ENCODE data around the gene NT5DC3.

NT5DC3 gene

DNA sequence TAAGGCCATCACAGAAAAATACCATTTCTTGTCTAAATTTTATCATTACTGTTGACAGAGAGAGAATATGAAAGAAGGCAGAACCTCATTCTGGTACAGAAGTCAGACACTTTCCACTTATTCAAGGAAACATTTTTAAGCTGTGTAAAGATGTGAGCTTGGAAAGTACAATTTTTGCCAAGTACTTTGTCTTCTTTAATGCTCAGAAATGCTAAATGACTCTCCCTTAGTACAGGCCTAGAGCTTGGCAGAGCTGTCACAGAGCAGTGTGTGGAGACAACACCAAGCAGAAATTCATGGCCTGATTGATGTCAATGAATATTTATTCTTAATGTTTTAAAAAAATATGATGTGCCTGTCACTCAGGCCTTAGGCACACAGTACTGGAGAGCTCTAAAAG, 20.7 kb downstream of the NT5DC3 start:
- Histone ChIP-seq H3K36me3 (no peaks in the 10 kb centered on the region), H3K4me1 (no peaks in the 10 kb centered on the region), H3K27me3 (no peaks in the 10 kb centered on the region), H3K9me3 (no peaks in the 10 kb centered on the region), H3K4me3 (ENCODE audit: low read depth, low read length) (no peak overlapping the region)
- no peak for DNase-seq
- TF ChIP-seq, protein P1, sequence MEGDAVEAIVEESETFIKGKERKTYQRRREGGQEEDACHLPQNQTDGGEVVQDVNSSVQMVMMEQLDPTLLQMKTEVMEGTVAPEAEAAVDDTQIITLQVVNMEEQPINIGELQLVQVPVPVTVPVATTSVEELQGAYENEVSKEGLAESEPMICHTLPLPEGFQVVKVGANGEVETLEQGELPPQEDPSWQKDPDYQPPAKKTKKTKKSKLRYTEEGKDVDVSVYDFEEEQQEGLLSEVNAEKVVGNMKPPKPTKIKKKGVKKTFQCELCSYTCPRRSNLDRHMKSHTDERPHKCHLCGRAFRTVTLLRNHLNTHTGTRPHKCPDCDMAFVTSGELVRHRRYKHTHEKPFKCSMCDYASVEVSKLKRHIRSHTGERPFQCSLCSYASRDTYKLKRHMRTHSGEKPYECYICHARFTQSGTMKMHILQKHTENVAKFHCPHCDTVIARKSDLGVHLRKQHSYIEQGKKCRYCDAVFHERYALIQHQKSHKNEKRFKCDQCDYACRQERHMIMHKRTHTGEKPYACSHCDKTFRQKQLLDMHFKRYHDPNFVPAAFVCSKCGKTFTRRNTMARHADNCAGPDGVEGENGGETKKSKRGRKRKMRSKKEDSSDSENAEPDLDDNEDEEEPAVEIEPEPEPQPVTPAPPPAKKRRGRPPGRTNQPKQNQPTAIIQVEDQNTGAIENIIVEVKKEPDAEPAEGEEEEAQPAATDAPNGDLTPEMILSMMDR (IDR thresholded peaks at IDR 0.05; ENCODE audit: low read depth, low read length) = no peak

DNA sequence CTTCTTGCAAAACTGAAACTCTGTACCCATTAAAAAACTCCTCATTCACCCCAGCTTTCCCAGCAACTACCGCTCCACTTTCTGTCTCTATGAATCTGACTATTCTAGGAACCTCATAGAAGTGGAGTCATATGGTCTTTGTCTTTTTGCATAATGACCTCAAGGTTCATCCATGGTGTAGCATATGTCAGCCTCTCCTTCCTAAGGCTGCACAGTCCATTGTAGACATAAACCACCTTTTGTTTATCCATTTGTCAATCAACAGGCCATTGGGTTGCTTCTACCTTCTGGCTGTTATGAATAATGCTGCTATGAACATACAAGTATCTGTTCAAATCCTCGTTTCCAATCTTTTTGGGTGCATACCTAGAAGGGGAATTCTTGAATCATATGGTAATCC, 21.1 kb downstream of the NT5DC3 start:
- Histone ChIP-seq H3K4me1 (no peaks in the 10 kb centered on the region), H3K9me3 (no peaks in the 10 kb centered on the region), H3K4me3 (ENCODE audit: low read depth, low read length) (no peak overlapping the region), H3K36me3 (no peaks in the 10 kb centered on the region), H3K27me3 (no peaks in the 10 kb centered on the region)
- TF ChIP-seq, protein P1 (IDR thresholded peaks at IDR 0.05; ENCODE audit: low read depth, low read length) = no peak
- no peak for DNase-seq

DNA sequence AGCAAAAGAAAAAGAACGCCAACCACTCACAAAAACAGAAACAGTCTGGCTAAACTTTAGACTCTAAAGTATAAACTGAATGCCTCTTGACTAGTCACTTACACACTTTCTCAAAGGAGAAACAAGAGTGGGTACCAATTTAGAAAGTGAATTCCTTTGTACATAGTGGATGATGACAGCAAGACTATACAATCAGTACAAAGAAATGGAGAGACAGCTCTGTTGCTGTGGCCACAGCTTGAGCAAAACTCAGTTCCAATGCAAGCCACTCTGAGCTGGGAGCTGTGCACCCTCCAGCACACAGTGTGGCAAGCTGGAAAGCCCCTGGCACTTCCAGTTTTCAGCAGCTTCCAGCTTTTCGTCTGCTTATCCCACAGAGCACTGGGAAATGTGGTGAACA, 21.7 kb downstream of the NT5DC3 start:
- H3K27me3 ChIP-seq = no peaks in the 10 kb centered on the region
- no peaks in the 10 kb centered on the region for H3K36me3 ChIP-seq
- H3K4me1 ChIP-seq = no peaks in the 10 kb centered on the region
- DNase-seq = no peak
- H3K9me3 ChIP-seq = no peaks in the 10 kb centered on the region
- TF ChIP-seq, protein P1 (IDR thresholded peaks at IDR 0.05; ENCODE audit: low read depth, low read length) = no peak
- H3K4me3 ChIP-seq (ENCODE audit: low read depth, low read length) = no peak overlapping the region

DNA sequence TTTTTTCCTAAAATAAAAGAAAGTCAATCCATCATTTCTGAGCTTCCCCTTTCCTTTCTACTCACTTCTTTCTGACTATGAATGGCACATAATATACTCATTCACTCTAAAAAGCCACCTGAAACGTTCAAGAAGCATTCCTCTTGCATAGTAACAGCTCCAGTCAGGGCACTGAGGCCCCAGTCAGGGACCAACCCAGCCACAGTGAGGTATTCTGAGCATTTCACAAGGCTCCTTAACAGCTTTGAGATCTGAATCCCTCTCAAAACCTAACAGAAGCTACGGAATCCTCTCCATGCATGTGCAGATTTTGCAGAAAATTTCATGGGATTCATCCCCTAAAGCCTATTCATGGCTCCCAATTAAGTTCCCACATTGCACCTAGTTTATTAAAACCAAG, 23.2 kb downstream of the NT5DC3 start:
- DNase-seq = no peak
- TF ChIP-seq, protein P1 (IDR thresholded peaks at IDR 0.05; ENCODE audit: low read depth, low read length) = no peak
- no peaks in the 10 kb centered on the region for H3K4me1 ChIP-seq
- no peaks in the 10 kb centered on the region for H3K27me3 ChIP-seq
- H3K9me3 ChIP-seq = no peaks in the 10 kb centered on the region
- H3K4me3 ChIP-seq (ENCODE audit: low read depth, low read length) = no peak overlapping the region
- no peaks in the 10 kb centered on the region for H3K36me3 ChIP-seq

DNA sequence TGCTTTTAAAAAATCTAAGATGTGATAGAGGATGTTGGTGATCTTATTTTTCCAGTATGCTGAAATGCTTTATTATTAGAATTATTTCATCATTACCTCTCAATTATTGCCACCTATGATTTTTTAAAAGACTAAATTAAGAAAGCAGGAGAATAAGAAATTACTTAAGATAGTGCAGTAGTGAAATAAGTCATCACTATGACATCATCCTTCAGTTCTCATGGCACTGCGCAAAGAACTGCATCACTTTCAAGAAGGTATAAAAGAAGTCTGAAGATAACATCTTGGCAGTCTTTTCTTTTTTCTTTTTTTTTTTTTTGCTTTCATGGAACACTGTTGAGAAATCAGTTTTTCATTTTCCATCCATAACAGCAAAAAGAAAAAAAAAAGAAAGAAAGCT, 24.4 kb downstream of the NT5DC3 start:
- no peak for DNase-seq
- no peak overlapping the region for H3K4me3 ChIP-seq (ENCODE audit: low read depth, low read length)
- TF ChIP-seq, protein P1 (IDR thresholded peaks at IDR 0.05; ENCODE audit: low read depth, low read length) = no peak
- H3K36me3 ChIP-seq = no peaks in the 10 kb centered on the region
- no peaks in the 10 kb centered on the region for H3K27me3 ChIP-seq
- no peaks in the 10 kb centered on the region for H3K4me1 ChIP-seq
- no peaks in the 10 kb centered on the region for H3K9me3 ChIP-seq

DNA sequence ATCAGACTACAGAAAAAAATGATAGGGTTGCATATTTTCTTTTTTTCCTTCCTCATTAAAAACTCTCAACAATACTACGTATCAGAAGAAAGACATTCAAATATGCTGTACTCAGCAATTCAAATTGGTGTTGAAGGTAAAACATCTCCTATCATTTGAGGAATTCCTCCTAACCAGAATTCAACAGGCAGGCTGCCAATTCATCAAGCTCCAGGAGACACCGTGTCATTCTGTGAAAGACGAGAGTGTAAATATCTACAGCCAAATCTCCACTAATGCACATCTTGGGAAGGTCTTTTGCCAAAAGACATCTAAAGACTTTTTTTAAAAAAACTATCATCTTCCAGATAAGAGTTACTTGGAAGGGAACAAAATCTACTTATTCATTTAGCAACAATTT, 26.6 kb downstream of the NT5DC3 start:
- H3K36me3 ChIP-seq = no peaks in the 10 kb centered on the region
- no peak for DNase-seq
- no peaks in the 10 kb centered on the region for H3K27me3 ChIP-seq
- no peaks in the 10 kb centered on the region for H3K4me1 ChIP-seq
- H3K4me3 ChIP-seq (ENCODE audit: low read depth, low read length) = no peak overlapping the region
- TF ChIP-seq, protein P1 (IDR thresholded peaks at IDR 0.05; ENCODE audit: low read depth, low read length) = no peak
- H3K9me3 ChIP-seq = no peaks in the 10 kb centered on the region

Measured in BE2C (cell line).